Measurements from ENCODE around the gene ZBTB20. TPM values are rescaled to one million over a fixed set of nuclear protein-coding genes. Genes with fewer than 3 reads are reported as not detected.

ZBTB20 gene
- polyA plus RNA-seq, 3 donors = 1.3 to 3.2 (median 2.0) TPM

DNA sequence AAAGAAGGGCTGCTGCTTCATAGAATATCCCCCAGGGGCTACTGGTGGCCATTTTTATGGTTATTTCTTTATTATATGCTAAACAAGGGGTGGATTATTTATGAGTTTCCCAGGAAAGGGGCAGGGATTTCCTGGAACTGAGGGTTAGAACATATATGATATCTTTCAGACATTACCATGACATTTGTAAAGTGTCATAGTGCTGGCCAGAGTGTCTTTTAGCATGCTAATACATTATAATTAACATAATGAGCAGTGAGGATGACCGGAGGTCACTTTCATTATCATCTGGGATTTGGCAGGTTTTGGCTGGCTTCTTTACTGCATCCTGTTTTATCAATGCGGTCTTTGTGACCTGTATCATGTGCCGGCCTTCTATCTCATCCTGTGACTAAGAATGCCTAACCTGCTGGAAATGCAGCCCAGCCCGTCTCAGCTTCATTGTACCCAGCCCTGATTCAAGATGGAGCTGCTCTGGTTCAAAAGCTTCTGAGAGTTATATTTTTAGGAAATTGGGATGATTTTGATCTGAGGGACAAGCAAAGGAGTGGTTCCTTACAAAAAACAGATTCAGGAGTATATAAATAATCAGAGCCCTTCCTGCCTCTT lies 9.1 kb upstream of the ZBTB20 start:
- Histone ChIP-seq H3K9me3 (replicated peaks in 1 of 2; ENCODE audit: control insufficient read depth in 1 of 2, insufficient read depth in 1 of 2, low read length in 2 of 2) (no peaks in the 10 kb centered on the region), H3K79me2 (ENCODE audit: insufficient read depth, low read length) (no peaks in the 10 kb centered on the region), H3K4me3 (replicated peaks in 1 of 3; ENCODE audit: low read depth in 2 of 3, low read length in 3 of 3) (no peak overlapping the region), H4K20me1 (ENCODE audit: insufficient read depth, low read length) (no peaks in the 10 kb centered on the region), H3K4me1 (ENCODE audit: control insufficient read depth in 1 of 2, insufficient read depth in 2 of 2, low read length in 2 of 2) (no peaks in the 10 kb centered on the region), H3K27ac (ENCODE audit: low read depth in 1 of 2, low read length in 2 of 2) (no peak overlapping the region), H3K36me3 (replicated peaks in 1 of 2; ENCODE audit: control insufficient read depth in 1 of 2, insufficient read depth in 2 of 2, low read length in 2 of 2) (no peaks in the 10 kb centered on the region), H3K27me3 (ENCODE audit: control insufficient read depth in 2 of 2, insufficient read depth in 2 of 2, low read length in 2 of 2) (no peaks in the 10 kb centered on the region), H3K9ac (ENCODE audit: insufficient read depth, low read length, poor library complexity, severe bottlenecking) (no peak overlapping the region), H2AFZ (ENCODE audit: insufficient read depth, low read depth, low read length, poor library complexity, severe bottlenecking) (no peak overlapping the region), H3K4me2 (replicated peaks; ENCODE audit: extremely low read depth, low read length, poor library complexity, severe bottlenecking) (no peak overlapping the region)
- Mint-ChIP-seq H3K4me1 (no peaks in the 10 kb centered on the region), H3K36me3 (no peaks in the 10 kb centered on the region), H3K9me3 (peaks cover 0 to 10% (median 6%) of the 10 kb centered on the region in 7 donors), H3K27me3 (ENCODE audit: low read depth in 3 of 3) (peaks cover 0 to 6% (median 1%) of the 10 kb centered on the region in 3 donors), H3K4me3 (no peak overlapping the region), H3K27ac (no peak overlapping the region)
- intact Hi-C loops (cut with micrococcal nuclease) = no loop called here
- TF ChIP-seq, protein P1, sequence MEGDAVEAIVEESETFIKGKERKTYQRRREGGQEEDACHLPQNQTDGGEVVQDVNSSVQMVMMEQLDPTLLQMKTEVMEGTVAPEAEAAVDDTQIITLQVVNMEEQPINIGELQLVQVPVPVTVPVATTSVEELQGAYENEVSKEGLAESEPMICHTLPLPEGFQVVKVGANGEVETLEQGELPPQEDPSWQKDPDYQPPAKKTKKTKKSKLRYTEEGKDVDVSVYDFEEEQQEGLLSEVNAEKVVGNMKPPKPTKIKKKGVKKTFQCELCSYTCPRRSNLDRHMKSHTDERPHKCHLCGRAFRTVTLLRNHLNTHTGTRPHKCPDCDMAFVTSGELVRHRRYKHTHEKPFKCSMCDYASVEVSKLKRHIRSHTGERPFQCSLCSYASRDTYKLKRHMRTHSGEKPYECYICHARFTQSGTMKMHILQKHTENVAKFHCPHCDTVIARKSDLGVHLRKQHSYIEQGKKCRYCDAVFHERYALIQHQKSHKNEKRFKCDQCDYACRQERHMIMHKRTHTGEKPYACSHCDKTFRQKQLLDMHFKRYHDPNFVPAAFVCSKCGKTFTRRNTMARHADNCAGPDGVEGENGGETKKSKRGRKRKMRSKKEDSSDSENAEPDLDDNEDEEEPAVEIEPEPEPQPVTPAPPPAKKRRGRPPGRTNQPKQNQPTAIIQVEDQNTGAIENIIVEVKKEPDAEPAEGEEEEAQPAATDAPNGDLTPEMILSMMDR (IDR thresholded peaks at IDR 0.05) = no peak
- DNase-seq = no peak
- 100% methylated on average over 2 of the region's 4 CpGs for WGBS (ENCODE audit: insufficient coverage)

DNA sequence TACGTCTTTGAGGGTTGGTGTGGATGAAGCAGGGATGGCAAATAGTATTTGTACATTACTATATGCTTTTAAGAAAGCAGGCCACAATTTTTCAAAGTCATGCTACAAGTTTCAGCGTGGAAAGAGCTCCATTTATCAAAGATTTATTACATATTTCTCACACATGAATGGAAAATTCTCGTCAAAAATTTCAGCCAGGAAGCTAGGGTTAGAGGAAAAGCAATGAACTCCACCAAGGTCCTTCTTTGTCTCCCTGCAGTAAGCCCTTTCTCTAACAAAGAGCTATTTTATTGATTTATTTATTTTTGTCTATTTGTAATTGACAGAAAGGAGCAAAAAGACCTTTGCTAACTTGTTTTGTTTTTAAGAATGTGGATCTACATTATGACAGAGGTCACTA lies 7.5 kb upstream of the ZBTB20 start:
- intact Hi-C loops (cut with micrococcal nuclease) = no loop called here
- peaks cover 0 to 8% (median 6%) of the 10 kb centered on the region in 7 donors for H3K9me3 Mint-ChIP-seq
- Histone ChIP-seq H3K27me3 (ENCODE audit: control insufficient read depth in 2 of 2, insufficient read depth in 2 of 2, low read length in 2 of 2) (no peaks in the 10 kb centered on the region), H3K4me1 (ENCODE audit: control insufficient read depth in 1 of 2, insufficient read depth in 2 of 2, low read length in 2 of 2) (no peaks in the 10 kb centered on the region), H3K4me3 (replicated peaks in 1 of 3; ENCODE audit: low read depth in 2 of 3, low read length in 3 of 3) (no peak overlapping the region), H3K9me3 (replicated peaks in 1 of 2; ENCODE audit: control insufficient read depth in 1 of 2, insufficient read depth in 1 of 2, low read length in 2 of 2) (no peaks in the 10 kb centered on the region), H2AFZ (ENCODE audit: insufficient read depth, low read depth, low read length, poor library complexity, severe bottlenecking) (no peak overlapping the region), H3K4me2 (replicated peaks; ENCODE audit: extremely low read depth, low read length, poor library complexity, severe bottlenecking) (no peak overlapping the region), H3K79me2 (ENCODE audit: insufficient read depth, low read length) (no peaks in the 10 kb centered on the region), H3K27ac (ENCODE audit: low read depth in 1 of 2, low read length in 2 of 2) (no peak overlapping the region), H3K36me3 (replicated peaks in 1 of 2; ENCODE audit: control insufficient read depth in 1 of 2, insufficient read depth in 2 of 2, low read length in 2 of 2) (no peaks in the 10 kb centered on the region), H3K9ac (ENCODE audit: insufficient read depth, low read length, poor library complexity, severe bottlenecking) (no peak overlapping the region), H4K20me1 (ENCODE audit: insufficient read depth, low read length) (no peaks in the 10 kb centered on the region)
- H3K27ac Mint-ChIP-seq = no peak overlapping the region
- TF ChIP-seq, protein P1 (IDR thresholded peaks at IDR 0.05) = no peak
- WGBS (ENCODE audit: insufficient coverage) = no CpG with 5 or more reads among the region's 3 CpGs
- no peaks in the 10 kb centered on the region for H3K4me1 Mint-ChIP-seq
- H3K4me3 Mint-ChIP-seq = no peak overlapping the region
- peaks cover 0 to 6% (median 1%) of the 10 kb centered on the region in 3 donors for H3K27me3 Mint-ChIP-seq (ENCODE audit: low read depth in 3 of 3)
- DNase-seq = no peak
- no peaks in the 10 kb centered on the region for H3K36me3 Mint-ChIP-seq

Data from CD14-positive monocyte (primary cell).